Stimulated activated CD4-positive, alpha-beta T cell treated with anti-CD3 and anti-CD28 coated beads, TNF-alpha, amount 100 ng/mL, for 24 hours (primary cell): ENCODE measurements around the gene TDRD12.

Experiments
- DNase-seq, 3 experiments: peaks; one replicate each; pipeline ENCODE4 v3.0.0-alpha.2; 2020; ENCODE audit warnings: low read depth in 3 of 3

TDRD12 gene

DNA sequence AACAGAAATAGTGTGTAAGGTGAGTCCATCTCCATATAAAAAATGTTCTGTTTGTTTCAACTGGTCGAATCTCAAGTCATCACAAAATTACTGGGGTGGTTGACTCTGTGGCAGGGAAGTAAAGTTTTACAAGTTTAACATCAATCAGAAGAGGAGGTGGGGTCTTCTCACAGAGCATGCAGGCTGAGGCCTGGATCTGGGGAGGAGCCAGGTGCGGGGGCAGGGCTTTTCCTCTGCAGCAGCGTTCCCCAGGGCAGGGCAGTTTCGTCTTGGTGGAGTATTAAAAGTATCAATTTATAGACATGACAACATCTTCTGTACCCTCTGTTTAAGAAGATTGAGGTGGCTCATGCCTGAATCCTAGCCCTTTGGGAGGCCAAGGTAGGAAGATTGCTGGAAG lies 81.2 kb downstream of the TDRD12 start:
- no peak for DNase-seq

DNA sequence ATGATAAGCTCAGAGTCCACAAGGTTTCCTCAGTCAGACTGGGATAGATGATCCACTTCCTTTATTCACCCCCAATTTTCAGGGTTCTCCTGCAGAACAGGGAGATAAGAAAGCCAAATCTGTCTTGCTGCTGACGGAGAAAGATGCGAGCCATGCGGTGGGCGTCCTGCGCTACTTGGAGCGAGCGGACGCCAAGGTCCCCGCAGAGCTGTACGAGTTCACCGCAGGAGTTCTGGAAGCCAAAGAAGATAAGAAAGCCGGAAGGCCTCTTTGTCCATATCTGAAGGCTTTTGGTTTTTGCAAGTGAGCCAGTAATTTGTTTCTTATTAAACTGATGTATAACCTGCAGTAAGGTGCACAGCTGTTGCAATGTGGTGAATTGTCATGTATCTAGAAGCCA lies 83.3 kb downstream of the TDRD12 start:
- DNase-seq: no peak

DNA sequence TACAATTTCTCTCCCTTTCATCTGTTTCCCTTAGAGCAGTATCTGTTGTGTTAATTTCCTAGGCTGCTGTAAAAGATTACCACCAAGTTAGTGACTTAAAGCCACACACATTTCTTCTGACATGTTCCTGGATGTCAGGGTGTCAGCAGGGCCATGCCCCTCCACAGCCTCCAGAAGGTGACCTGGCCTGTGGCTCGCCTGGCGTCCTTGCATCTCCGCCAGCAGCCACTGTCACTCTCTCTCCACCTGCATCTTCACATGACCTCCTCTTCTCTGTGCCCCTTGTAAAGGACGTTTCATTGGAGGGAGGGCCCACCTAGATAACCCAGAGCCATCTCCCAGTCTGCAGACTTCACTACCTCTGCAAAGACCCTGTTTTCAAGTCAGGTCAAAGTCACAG lies 88.7 kb downstream of the TDRD12 start:
- no peak for DNase-seq

DNA sequence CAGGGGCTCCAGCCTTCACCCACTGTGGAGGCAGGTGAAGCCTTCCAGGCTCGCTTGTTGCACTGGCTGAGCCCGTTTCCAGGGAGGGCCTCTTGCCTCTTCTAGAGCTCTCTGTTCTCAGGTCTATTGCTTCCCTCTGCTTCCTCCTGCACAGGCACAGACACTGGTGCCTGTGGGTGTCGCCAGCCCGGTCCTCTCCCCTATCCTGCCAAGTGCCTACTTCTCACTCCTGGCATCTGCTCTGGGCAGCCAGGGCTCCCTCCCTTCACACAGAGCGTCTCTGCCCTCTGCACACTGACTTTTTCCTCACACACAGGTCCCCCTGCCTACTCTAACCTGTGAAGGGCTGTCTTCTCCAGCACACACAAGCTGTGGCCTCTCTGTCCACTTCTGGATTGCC lies 89.7 kb downstream of the TDRD12 start:
- DNase-seq: no peak

DNA sequence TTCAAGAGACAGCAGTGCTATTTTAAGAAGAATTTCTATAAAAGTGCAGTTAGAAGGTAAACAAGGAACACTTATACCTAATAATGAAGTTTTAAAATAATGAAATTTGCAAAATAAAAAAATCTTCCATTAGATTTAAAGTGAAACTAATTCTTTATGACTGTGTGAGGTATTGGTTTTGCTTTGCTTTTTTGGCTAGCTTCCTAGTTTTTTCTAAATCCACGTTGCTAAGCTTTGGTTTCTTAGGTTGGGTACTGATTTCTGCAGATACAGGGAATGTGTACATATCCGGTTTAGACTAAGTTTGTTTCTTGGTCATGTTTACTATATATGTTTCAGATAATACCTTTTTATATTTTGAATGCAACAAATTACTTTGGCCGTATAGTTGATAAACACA lies 90.2 kb downstream of the TDRD12 start:
- DNase-seq: no peak

DNA sequence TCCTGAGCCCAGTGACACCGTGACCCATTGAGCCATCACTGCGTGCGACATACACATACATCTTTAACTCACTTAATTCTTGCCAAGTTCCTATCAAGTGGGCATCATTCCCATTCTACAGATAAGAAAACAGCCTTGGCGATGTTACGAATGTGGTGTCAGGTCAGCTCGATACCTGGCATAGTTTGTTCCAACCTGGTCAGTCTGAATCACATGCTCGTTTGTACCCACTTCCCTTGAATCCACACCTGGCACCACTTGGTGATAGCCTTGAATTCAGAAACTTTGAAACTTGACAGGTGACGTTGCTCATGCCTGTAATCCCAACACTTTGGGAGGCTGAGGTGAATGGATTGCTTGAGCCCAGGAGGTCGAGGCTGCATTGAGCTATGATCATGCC lies 90.9 kb downstream of the TDRD12 start:
- no peak for DNase-seq

DNA sequence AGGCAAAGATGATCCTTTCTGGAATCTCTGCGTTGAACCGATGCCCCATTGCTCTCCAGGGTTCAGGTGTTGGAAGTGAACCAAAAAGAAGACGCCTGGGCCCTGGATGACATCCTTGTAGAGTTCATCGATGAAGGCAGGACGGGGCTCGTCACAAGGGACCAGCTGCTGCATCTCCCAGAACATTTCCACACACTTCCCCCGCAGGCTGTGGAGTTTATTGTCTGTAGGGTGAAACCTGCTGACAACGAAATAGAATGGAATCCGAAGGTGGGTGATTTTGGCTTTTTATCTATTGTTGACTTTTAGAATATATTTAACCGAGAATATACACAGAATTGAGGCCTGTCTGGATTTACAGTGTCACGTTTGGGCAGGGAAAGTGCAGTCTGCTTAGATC lies 91.6 kb downstream of the TDRD12 start:
- DNase-seq: no peak

DNA sequence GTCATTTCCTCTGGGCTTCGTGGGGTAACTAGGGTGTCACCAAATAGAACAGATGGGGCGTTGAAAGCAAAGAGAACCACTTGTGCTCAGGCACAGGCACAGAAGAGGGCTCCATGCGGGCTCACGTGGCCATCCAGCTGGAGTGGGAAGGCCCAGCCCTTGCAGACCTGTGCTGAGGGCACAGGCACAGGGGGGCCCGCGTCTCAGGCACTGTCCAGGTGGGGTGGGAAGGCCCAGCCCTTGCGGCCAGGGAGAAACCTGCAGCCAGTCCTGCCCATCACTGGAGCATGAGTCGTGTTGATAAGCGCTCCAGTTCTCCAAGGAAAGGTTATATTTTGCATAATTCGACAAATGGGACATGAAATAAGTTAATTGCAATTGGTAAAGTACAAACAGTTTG lies 92.5 kb downstream of the TDRD12 start:
- no peak for DNase-seq

DNA sequence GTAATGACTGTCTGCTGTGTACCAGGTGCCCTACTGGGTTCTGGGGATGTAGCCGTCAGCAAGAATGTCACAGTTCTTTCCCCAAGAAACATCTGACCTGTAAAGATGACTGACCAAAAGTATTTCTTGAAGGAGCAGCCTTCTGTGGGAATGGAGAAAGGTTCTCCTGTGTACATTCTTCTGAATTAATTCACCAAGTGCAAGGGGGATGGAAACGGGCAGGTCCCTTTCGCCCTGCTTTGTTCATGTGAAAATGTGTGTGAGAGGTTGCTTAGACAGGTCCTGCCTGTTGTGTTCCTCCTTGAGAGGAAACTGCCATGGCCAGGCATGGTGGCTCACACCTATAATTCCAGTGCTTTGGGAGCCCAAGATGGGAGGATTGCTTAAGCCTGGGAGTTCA lies 93.0 kb downstream of the TDRD12 start:
- DNase-seq: no peak

DNA sequence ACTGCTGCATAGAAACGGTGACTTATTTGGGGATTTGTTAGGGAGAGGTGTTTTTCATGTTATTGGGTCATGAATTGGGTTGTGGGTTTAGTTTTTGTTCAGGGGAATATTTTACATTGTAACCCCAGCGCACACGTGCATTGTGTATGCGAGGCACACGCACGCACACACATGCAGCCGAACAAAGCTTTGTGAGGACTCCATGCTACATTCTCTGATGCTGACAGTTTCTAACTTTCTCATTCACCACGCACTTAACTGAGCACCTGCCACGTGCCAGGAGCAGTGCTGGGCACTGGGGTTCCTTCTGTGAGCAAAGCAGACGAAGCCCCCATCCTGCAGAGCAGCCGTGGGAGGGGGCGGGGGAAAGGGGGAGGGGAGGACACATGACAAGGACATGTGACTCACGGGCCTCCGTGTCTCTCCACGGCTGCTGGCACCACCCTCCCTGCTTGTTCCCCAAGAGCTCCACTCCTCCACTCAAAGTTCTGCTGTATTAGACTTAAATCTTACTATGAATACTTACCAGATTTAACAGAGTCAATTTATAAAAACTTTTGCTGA lies 94.4 kb downstream of the TDRD12 start:
- DNase-seq: no peak

DNA sequence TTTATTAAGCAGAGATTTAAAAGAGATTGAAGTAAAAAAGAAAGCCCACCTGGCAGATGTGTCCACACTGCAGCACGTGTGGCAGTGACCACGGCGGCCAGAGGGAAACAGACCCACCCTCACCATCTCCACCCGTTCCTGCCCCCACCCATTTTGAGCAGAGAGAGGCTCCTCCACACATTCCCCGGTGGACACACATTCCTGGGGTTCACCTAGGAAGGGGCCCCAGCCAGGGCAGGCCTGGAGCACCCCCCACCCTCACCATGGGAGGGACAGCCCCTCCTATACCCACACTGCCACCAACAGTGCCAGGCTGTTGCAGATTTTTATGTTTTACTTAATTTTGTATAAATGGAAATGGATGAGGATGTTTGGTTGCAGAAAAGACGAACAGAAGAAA lies 95.1 kb downstream of the TDRD12 start:
- DNase-seq: no peak

DNA sequence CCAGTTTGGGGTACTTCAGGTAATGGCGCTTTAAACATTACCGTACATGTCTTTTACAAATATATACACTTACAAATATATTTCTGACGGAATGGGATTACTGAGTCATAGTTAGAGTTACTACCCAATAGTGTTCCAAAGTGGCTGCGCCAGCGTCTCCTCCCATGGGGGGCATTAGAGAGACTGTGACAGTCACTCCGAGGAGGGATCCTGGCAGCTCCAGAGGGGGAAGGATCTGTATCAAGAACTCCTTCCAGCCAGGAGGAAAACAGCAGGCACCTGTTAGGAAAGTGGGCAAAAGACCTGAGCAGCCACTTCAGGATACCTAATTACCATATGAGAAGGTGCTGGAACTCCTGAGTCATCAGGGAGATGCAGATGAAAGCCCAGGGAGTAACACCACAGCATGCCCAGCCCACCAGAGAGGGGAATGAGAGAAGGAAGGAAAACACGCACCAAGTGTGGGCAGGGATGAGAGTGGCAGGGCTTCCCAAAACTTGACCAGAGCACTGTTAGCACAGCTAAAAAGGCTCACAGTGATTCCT lies 97.1 kb downstream of the TDRD12 start:
- no peak for DNase-seq

DNA sequence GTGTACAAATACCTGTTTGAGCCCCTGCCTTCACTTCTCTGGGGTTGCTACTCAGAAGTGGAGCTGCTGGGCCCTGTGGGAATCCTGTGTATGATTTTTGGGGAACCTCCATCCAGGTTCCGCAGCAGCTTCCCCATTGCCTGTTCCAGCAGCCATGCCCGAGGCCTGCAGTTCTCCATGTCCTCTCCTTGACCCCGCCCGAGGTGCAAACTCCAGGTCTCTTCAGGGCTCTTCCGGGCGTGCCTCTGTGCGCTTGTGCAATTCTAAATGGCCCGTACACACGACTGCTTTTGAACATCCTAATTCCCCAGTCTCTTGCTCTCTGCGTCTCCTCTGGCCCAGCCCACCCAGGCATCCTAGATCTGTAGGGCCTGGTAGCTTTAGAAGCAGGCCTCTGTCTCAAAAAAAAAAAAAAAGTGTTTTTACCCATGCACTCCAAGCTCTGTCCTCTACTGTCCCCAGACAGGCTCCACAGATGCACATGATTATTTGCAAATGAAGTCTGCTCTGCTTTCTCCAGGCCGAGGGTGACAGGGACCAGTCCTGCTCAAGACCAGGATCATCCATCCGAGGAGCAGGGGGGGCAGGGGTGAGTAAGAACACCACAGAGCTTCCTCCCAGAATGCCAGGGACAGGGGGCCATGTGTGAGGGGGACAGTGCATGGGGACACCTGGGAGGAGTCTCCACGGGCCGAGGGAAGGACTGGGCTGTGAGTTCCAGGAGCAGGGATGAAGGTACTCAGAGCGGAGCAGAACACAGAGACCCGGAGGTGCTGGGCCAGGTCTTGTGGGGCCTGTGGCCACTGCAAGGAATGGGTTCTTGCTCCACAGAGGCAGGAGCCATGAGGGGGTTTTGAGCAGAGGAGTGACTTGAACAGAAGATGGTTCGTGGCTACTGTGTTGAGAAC lies 98.3 kb downstream of the TDRD12 start:
- DNase-seq: no peak

DNA sequence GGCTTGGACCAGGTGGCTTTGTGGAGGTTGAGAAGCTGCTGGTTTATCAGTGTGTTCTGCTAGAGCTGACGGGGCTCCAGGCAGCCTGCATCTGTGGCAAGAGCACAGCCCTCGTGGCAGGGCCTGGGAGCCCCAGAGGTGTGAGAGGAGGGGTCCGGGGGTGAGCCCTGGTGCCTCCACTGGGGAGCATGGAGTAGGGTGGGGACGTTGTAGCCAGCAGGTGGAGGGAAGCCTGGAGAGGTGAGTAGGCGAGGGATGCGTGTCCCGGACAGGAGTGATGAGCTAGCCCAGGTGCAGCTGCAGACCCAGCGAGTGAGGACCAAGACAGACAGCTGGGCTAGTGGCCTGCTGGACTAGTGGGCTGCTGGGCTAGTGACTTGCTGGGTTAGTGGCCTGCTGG lies 99.0 kb downstream of the TDRD12 start:
- DNase-seq: no peak

DNA sequence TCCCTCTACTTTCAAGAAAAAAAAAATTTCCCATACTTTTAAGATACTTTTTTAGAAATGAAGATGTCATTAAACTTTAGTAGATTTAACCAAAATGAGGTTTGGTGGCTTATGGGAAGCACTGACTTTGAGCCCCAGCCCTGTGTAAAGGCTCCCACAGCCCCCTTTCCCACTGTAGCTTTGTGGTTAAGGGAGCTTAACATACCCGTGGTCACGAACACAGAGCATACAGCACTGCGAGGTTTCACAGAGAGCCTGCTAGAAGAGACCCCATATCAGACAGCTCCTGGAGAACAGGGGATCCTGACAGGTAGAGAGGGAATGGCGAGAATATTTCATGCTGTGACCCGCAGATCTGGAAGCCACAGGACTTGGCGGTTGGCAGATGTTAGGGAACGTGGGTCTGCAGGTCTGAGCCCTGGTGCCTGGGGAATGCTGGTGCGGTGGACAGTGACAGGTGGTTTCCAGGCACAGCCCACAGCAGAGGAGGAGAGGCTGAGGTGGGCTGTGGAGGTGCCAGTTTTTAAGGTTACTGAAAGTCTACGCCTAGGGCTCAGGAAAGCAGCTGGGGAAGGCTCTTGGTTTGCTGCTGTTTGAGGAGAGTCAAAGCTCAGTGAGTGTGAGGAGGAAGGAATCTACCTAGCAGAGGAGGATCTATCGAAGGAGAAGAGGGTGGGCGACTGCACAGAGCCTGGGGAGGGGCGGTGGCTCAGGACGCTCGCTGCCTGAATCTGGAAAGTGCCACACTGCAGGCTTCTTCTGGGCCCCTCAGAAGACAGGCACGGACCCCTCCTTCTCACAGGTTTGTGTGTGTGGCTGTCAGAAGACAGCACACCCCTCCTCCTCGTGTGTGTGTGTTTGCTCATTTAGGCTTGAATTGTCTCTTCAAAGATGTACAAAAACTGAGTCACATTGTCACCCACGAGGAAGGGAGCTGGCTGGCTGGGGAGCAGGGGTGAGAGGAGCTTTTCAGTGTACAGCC lies 100.1 kb downstream of the TDRD12 start:
- no peak for DNase-seq

DNA sequence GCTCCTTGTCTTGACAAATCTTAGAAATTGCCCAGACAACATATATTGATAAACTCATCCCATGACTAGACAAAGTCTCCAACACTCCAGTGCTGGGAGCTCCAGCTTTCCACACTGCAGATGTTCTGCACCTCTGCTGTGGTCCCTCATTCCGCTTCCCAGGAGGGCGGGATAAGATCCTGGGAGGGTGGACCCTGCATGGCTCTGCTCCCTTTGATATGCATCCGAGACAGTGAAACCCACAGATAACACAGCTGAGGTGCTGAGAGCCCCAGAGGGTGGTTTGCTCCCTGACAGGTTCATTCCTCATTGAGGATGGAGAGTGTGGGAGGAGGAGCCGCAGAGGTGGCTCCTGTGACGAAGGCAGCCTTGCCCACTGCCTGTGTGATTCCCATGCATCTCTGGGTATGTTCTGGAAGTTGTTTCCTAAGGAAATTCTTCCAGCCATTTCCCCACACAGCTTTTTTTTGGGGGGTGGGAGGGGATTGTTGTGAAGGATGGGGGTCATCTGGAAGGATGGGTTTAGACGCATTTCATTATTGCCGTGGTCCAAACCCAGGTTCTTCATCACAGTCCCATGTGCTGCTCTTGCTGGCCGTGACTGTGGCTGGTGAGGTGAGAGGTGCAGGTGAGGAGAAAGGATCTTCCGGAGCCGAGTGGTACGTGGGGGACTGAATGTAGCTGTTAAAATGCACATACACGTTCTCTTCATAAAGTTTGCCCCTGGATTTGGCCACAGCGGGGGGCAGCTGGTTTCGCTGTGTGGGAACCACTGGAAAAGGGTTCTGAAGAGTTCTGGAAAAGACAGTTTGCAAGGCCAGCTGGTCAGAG lies 103.6 kb downstream of the TDRD12 start:
- DNase-seq: no peak

DNA sequence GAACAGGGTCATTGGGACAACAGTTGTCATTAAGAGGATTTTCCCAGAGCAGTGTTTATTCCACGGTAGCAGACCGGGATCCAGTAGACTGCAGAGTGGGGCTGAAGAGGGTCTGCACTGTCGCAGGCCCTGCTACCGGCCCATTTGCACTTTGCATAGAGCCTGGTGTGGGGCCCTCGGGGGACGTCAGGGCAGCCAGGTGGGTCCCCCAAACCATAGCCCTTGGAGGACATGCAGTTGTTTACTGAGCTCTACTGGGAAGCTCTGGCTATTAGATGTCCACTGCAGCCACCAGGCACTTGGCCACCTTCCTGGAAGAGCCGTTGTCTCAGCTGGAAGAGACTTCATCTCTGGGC lies 104.2 kb downstream of the TDRD12 start:
- no peak for DNase-seq

DNA sequence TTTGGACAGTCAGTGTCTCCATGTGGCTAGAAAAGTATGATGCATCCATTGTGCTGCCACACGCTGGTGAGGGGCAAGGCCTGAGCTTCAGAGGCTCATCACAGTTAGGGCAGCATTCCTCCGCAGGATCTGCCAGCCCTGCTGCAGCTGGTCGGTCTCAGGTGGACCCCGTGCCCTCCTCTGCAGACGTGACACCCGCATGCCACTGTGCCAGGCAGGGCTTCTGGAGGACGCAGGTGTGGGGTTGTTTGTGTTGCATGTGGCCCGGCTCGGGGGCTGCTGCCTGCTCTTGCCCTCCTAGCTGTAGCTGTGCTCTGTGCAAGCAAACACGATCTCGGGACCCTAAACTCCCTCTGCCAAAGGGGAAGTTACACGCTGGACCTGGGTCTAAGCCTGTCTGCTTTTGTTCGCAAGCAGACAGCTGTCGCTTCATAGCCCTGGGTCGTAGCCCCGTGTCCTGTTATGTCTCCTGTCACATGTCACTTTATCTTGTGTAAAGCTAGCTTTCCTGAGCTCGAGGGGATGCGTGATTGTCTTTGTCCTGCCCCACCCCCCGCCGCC lies 104.7 kb downstream of the TDRD12 start:
- DNase-seq: no peak

DNA sequence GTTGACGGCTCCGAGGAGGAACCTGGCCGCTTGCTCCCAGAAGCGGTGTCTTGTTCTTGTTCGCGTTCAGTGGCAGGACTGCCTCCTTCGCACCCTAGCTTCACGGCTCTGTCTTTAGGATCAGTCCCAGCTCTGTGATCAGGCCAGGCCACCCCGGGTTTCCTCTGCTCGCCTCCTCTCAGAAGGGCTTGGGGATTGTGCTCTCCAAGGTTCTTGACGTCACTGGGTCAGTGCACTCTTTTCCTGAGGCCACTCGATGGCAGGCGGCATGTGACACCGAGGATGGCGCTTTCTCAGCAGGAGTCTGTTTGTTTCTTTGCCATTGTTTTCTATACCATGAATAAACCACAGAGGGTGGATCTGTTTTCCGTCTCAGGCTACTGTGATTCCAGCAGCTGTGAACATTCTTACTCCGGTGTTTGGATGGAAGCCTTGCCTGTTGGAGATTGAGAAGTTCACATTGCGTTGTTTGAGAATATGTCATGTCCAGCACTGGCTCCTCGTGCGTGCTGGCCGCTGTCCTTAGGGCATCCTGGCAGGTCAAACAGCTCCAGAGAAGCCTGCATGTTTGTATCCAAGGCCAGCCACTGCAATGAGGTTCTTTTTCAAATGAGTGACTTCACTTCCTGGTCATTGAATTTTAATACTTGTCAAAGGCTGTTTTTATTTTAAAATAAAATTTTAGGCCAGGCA lies 105.5 kb downstream of the TDRD12 start:
- DNase-seq: no peak

DNA sequence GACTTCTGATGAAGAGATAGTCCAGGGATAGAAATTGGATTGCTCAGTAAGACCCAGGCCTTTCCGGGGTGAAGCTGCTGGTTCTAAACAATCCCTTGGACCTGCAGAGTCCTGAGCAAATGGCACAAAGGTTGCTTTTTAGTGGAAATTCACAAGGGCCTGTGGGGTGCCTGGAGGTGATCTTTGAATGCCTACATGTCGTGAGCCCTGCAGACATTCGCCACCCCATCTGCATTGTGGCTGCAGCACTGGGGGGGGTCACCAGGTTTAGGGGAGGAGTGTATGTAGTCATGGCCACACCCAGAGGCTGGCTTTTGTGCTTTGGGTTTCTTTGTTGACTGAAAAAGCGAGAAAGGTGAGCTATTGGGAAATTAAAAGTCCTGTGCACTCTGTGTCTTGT lies 108.6 kb downstream of the TDRD12 start:
- no peak for DNase-seq
